Measurements from ENCODE around the gene SLC7A14. TPM values are rescaled to one million over a fixed set of nuclear protein-coding genes. Genes with fewer than 3 reads are reported as not detected.

SLC7A14 gene
- total RNA-seq, 4 donors from 2014 or later = under 0.01 to 0.06 (median under 0.01) TPM; not detected in 1

DNA sequence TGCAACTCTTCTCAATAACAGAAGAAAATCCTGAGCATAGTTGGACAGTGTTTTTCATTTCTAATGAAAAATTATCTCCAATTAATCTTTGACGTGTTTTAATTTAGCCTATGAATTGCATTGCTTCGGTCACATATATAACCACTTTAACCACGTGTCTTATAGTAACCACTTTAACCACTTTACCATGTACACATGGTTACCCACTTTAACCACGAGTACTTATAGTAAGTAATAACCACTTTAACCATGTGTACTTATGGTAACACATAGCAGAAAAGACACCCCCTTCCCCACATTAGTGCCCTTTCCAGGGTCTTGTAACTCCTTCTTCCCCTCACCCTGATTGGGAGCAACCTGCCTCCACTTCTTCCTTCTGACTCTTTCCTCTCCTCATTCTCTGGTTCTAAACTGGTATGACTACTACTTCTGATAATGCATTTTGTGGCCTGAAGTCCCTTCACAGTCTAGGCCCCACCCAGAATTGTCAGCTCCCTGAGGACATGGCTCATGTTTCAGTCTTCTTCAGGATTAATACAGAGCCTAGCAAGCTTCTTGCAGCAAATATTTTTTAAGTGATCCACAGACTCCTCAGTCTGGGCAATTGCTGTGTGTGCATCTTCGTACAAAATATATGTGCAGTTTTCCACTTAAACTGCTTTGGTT, 25.0 kb downstream of the SLC7A14 start:
- DNase-seq (ENCODE audit: low spot score) = no peak
- TF ChIP-seq, protein P1, sequence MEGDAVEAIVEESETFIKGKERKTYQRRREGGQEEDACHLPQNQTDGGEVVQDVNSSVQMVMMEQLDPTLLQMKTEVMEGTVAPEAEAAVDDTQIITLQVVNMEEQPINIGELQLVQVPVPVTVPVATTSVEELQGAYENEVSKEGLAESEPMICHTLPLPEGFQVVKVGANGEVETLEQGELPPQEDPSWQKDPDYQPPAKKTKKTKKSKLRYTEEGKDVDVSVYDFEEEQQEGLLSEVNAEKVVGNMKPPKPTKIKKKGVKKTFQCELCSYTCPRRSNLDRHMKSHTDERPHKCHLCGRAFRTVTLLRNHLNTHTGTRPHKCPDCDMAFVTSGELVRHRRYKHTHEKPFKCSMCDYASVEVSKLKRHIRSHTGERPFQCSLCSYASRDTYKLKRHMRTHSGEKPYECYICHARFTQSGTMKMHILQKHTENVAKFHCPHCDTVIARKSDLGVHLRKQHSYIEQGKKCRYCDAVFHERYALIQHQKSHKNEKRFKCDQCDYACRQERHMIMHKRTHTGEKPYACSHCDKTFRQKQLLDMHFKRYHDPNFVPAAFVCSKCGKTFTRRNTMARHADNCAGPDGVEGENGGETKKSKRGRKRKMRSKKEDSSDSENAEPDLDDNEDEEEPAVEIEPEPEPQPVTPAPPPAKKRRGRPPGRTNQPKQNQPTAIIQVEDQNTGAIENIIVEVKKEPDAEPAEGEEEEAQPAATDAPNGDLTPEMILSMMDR (IDR thresholded peaks at IDR 0.05) = no peak
- no peak for ATAC-seq (ENCODE audit: low FRiP score)

- ATAC-seq (ENCODE audit: low FRiP score) (no peak), DNase-seq (ENCODE audit: low spot score) (no peak)
- TF ChIP-seq, protein P1 (IDR thresholded peaks at IDR 0.05) = no peak
Measured at GRCh38 chr3:170560296-170560695, 25.6 kb downstream of the SLC7A14 start.

GRCh38 chr3:170558427-170558826, 27.4 kb downstream of the SLC7A14 start:
- DNase-seq (ENCODE audit: low spot score) (no peak), ATAC-seq (ENCODE audit: low FRiP score) (no peak)
- TF ChIP-seq, protein P1 (IDR thresholded peaks at IDR 0.05) = no peak

DNA sequence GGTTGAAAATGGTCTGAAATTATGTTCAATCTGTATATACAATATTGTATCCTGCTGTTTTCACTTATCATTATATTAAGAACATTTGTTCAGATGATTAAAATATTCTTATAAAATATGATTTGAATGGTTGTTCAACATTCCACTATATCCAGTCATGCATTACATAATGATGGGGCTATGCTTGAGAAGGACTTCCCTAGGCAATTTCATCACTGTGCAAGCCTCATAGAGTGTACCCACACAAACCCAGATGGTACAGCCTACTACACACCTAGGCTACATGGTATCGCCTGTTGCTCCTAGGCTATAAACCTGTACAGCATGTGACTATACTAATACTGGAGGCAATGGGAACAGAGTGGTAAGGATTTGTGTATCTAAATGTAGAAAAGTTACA, 30.5 kb downstream of the SLC7A14 start:
- TF ChIP-seq, protein P1 (IDR thresholded peaks at IDR 0.05) = no peak
- no peak for ATAC-seq (ENCODE audit: low FRiP score)
- no peak for DNase-seq (ENCODE audit: low spot score)

DNA sequence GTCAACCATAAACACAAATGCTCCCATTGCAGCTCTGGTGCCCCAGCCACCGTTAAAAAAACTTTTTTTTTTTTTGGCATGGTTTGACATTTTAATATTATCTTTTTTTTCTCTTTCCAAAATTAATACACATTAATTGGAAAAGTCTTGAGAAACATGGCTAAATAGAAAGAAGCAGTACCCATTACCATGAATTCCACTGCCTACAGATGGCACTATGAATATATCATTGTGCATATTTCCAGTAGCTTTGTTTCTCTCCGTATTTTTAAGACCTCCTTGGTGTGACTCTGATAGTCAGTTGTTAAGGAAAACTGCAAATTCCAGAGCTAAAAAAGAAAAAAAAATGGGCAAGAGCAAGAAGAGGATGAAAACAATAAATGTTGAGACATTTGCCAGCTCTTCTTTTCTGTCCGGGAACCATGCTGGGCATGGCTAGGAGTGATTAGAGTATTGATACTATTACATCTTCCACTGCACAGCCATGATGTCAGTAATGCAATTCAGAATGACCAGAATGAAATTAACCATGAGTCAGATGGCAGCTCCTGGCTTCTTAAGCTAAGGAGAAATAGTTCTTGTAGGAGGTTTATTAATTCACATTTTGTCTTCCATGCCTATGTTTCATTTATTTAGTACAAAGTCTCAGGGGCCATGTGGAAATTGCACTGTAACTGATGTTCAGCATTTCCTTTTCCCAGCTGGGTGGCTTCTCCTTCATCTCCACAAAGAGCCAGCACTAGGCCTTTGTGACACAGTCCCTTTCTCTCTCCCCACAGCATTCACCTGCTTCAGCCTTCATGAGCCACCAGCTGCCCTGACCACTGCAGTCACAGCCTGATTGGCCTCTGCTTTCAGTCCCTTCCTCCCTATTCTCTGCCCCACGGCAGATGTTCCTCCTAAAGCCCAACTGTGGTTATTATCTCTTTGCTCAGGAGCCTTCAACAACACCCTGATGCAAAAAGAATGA, 31.8 kb downstream of the SLC7A14 start:
- DNase-seq (ENCODE audit: low spot score) (no peak), ATAC-seq (ENCODE audit: low FRiP score) (no peak)
- TF ChIP-seq, protein P1 (IDR thresholded peaks at IDR 0.05) = no peak

- no peak for DNase-seq (ENCODE audit: low spot score)
- ATAC-seq (ENCODE audit: low FRiP score) = no peak
- TF ChIP-seq, protein P1 (IDR thresholded peaks at IDR 0.05) = no peak
Measured at GRCh38 chr3:170551252-170551651, 34.6 kb downstream of the SLC7A14 start.
